Dermis blood vessel endothelial cell (primary cell): ENCODE data around the gene C4BPB. TPM values are rescaled to one million over a fixed set of nuclear protein-coding genes. Genes with fewer than 3 reads are reported as not detected.

ENCODE experiments used
- DNase-seq: peaks from one replicate; pipeline ENCODE4 v3.0.0; 2010
- total RNA-seq: library from RNA; depleted of rRNA; stranded (reverse); fragments of >200 nt; gene quantifications from 2 replicates; pipeline ENCODE4 v1.2.3, GENCODE V29; 2014

Gene C4BPB
- total RNA-seq, 1 donor from 2014 or later, result 0.34 TPM

DNA sequence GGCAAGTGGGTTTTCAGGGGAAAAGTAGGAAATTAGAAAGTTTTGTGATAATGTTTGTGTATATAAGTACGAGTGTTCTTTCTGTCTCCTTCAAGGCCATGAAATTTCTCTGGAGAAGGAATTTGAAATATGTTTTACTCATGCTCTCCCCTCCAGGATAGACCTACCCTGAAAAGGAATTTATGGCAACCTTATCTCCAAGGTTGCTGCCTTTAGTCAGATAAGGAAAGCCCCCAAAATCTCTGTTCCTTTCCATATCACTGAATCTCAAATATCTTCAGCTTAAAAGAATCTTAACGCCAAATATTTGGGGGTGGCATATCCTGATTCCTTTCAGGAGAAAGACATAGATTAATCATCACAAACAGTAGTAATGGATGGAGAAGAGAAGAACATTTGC is 499 bp upstream of the C4BPB start:
- DNase-seq, result no peak

DNA sequence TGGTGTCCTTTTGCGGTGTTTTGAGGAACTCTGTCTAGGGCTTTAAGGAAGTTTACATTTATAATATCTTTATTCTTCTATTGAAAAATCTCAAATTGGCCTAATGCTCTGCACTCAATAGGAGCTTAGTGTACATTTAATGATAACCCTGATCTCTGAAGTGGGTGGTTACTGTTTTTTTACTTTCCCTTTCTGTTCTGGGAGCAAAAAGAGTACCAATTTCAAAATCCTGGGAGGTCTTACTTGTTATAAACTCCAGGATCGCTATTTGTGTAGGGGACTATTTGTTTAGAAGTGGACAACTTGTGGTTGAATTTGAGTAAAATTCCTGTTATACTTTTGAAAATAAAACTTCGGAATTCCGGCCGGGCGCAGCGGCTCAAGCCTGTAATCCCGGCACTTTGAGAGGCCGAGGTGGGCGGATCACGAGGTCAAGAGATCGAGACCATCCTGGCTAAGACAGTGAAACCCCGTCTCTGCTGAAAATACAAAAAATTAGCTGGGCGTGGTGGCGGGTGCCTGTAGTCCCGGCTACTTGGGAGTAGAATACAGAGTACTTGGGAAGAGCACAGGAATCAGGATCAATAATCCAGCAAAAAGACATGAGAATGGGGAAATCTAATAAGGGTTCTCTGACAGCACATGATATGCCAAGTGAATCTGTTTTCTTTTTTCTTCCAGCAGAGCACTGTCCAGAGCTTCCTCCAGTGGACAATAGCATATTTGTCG is 1.1 kb downstream of the C4BPB start:
- no peak for DNase-seq

DNA sequence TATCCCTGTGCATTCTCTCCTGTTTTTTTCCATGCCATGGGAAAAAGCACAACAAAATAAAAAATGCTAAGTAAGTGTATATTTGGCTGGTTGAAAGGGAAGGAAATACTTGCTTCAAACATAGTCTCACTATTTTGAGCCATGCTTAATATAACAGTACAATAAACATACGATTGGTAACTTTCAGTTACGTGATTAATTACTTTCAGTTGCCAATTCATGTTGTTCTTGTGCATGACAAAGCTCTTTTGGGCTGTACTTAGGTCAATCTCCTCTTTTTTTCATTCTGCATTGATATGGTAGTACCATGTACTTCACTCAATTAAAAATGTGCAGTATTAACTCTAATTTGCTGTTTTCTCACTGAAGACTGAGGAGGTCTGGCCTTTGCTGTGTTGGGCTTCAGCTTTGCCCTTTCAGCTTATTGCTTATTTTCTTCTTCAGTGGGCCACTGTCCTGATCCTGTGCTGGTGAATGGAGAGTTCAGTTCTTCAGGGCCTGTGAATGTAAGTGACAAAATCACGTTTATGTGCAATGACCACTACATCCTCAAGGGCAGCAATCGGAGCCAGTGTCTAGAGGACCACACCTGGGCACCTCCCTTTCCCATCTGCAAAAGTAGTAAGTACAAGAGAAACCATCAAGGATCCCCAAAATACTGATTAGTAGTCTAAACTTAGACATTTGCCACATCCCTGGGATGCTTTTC is 2.7 kb downstream of the C4BPB start:
- DNase-seq, result no peak

DNA sequence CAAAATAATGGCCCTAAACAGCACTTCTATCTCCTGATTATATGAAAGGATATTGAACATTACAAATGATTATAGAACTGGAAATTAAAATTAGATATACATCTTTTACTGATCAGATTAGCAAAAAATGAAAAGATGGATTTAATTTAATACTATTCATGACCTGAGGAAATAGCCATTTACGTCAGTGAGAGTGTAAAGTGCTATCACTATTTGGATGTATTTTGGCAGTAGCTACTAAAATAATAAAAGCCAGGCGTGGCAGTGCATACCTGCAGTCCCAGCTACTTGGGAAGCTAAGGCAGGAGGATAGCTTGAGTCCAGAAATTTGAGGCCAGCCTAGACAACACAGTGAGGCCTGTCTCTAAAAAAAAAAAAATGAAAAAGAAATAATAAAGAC is 5.3 kb downstream of the C4BPB start:
- DNase-seq, result no peak

DNA sequence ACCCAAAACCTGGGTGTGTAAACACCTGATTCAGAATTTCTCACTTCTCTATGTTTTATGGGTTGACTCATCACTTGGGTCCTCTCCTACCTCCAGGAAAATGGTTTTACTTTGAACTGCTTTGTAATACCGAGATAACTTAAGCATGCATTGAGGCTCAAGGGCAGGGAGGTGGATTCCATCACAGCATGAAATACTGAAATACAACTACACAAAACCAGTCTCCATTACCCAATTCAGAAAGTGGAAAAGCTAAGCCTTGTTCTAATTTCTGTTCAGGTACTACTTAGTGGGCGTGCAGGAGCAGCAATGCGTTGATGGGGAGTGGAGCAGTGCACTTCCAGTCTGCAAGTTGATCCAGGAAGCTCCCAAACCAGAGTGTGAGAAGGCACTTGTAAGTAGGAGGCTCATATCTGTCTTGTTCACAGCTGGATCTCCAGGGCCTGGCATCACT is 9.2 kb downstream of the C4BPB start:
- no peak for DNase-seq

DNA sequence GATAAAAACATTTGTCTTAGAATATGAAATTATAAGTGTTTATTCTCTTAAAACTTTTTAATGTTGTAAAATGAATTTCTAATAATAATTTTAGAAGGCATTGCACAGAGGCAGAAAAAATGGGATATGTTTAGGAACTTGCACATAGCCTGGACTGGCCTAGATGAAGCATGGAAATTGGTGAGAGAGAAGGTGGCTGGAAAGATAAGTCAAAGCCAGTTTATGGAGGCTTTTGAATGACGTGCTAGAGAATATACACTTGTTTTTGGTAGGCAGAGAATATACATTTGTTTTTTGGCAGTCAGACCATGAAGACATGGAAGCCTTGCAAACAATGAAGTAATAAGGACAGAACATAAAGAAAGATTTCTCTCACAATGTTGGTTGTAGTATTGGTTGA is 13.1 kb downstream of the C4BPB start:
- DNase-seq, result no peak

DNA sequence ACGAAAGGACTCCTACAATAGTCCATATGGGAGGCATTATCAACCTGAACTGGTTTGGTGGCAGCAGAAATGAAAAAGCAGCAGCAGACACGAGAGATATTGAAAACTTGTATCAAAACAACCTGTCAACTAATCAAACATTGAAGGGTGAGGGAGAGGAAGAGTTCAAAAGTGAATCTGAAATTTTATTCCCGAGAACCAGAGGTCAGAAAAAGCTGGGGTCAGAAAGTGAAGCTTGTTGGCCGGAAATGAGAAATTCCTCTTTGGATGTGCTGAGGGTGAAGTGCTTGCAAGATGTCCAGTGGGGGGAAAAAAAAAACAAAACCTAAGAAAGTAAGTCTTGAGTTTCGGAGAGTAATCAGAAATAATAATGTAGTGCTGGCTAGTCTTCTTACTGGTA is 13.5 kb downstream of the C4BPB start:
- DNase-seq, result no peak

DNA sequence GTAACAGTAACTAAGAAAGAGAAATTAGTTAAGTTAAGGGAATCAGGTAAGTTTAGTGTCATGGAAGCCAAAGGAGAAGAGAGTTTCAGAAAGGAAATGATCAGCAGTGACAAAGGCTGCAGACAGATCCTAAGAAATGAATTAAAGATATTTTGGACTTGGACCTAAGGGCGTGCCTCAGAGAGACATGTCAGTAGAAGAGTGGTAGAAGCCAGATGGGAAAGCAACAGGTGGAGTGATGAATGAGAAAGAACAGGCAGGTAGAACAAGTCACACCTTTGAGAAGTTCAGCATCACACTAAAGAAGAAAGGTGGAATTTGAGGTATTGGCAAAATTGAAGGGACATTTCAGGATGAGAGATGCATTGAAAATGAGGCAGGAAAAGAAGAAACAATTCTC is 14.0 kb downstream of the C4BPB start:
- no peak for DNase-seq

DNA sequence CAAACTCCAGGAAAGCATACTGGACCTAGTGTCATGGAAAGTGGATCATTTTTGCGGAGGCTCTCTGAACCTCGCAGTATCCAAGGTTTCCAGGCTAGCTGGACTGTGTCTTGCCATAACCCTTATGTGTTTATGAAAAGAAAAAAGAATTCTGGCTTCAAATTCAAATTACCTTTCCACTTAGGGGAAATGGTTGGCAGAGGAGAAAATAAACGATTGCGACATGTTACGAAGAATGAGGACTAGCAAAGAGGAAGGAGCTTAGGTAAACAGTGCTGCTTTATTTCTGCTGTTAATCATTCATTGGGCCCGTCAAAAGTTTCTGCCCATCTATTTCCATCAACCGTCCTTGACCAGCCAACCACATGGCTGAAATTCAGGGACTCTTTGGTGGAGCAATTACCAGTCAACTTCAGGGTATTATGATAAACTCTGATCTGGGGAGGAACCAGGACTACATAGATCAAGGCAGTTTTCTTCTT is 15.3 kb downstream of the C4BPB start, which contains the start of gene C4BPA:
Gene C4BPA (plus strand): TSS at position 342 of the 482 bp plus-strand sequence. CDS start 8,793 bp downstream, outside the sequence.
- DNase-seq, result no peak

DNA sequence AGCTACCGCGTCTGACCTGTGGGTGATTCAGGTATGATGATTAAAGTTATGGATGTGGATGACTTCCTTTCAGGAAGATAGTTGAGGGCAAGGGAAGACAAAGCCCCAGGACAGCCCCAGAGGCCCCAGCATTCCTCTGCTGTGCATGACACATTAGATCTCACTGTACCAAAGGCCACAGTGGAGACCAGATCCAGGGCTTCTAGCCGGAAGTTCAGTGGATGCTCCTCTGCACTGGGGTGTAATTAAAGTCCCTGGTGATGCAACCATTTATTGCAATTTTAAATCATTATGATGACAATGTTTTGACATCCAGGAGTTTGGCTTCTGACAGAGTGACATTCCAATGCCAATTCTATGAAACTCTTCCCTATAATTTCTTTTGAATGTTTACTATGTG is 20.3 kb downstream of the C4BPB start:
- DNase-seq, result no peak

DNA sequence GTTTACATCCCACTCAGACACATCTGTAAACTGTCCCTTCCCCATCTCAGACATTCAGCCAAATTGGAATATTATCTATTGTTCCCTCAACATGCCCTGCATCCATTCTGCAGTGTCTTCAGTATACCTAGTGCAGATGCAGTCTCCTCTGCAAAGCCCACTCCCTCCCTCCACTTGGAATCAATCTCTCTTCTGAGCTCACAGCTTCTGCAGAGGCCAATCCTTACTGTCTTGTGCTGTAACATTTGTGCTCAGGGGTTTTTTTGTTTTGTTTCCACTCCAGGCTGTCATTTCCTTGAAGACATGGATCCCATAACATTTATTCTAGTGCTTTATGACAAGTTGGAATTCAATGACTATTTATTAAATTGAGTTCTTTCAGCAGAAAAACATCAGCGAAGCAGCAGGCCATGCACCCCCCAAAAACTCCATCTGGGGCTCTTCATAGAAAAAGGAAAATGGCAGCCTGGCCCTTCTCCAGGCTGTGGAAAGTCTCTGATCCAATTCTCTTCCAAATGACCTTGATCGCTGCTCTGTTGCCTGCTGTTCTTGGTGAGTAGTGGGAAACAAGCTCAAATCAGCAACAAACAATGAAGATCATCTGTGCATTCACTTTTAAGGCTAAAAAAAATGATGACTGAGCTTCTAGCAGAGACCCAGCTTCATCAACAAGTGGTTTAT is 24.1 kb downstream of the C4BPB start:
- no peak for DNase-seq

DNA sequence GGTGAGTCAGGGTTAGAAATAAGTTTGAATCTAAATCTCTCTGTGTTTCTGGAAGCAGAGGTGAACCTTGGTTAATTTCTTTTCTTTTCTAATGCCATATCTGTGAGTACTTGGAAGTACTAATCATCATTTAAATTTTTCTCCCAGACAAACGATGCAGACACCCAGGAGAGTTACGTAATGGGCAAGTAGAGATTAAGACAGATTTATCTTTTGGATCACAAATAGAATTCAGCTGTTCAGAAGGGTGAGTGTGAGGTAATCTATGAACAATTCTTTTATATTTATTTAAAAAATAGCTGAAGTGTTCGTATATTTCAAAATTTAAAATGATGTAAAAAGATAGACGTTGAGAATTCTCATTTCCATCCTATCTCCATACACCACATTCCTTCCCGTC is 26.6 kb downstream of the C4BPB start:
- DNase-seq, result no peak

DNA sequence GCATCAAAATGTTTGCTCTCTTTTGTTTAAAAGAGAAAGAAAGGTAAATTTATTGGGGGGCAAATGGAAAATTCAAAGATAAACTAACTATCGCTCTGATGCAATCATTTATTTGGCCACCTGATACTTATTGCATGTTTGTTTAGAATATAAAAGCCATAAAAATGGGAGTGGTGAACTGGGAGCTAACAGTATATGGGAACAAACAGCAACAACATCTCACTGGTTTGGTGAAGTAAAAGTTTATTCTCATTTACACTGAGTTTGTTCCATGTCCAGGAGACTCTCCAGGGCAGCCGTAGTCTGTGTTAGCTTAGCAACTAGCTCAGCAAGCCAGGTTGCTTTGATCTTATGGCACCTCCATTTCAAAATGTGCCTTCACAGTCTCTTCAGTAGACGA is 35.7 kb downstream of the C4BPB start:
- no peak for DNase-seq

DNA sequence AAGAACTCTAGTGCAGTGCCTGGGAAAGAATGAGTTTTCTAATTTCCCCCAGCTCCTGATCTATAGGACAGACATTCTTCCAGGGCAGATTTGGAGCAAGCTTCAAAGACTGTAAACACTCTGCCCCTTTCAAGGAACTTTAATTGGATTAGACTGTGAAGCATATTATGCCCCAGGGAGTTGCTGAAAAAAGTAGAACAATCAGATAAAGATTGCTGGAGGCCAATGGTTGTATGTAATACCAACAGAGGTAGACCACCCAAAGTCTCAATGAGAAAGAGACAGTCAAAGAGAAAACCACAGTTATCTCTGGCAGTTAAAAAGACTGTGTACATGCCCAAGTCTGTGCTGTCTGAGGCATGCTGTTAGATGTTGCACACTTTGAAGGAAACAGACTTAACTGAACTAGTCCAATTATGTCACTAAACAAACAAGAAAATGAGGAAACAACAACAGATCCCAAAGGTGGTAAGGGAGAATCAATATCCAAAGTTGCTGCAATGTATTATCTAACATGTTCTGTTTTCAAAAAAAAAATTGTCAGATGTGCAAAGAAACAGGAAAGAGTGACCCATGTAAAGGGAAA is 39.8 kb downstream of the C4BPB start:
- DNase-seq, result peak; percentile 5

DNA sequence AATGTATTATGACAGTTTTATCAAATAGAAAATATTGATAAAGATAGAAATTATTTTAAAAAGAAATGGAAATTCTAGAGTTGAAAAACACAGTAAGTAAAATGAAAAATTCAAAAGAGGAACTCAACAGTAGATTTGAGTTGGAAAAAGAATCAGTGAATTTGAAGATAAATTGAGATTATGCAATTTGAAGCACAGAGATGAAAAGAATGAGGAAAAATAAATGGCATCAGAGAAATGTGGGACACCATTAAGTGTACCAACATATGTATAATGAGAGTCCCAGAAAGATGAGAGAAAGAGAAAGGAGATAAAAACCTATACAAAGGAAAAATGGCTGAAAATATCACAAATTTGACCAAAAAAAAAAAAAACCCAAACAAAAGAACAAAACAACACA is 40.4 kb downstream of the C4BPB start:
- DNase-seq, result no peak

DNA sequence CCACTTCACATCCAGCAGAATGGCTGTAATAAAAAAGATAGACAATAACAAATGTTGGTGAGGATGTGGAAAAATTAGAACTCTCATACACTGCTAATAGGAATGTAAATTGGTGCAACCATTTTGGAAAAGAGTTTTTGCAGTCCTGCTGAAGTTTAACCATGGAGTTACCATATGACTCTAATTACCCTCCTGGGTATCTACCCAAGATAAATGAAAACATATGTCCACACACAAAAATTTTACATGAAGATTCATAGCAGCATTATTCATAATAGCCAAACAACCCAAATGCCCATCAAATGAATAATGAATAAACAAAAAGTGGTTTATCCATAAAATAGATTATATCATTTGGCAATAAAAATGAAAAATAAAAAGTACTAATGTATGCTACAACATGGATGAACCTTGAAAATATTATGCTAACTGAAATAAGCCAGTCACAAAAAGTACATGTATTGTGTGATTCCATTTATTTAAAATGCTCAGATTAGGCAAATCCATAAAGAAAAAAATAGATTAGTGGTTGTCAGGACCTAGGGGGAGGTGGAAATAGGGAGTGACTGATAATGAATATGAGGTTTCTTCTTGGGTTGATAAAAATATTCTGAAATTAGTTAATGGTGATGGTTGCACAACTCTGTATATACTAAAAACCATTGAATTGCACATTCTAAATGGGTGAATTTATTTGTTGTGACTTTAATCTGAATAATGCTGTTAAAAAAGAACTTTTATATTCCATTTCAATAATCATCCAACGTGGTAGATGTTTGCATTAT is 41.8 kb downstream of the C4BPB start:
- DNase-seq, result no peak

DNA sequence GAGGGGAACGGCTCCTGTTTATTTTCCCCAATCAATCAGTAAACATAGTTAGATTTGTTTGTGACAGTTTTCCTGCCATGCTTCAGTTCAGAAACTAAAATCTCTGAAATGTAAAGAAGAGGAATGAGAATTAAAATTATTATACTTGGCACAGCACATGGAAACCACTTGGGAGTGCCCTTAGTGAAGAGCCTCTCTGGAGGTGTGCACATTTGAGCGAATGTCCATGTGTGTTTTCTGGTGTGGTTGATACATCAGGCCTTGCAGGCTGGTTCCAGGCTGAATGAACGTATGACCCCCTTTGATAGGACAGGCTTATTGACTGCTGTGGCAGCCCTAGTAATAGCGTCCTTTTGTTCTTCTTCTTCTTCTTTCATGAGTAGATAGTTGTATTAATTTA is 42.5 kb downstream of the C4BPB start:
- no peak for DNase-seq

DNA sequence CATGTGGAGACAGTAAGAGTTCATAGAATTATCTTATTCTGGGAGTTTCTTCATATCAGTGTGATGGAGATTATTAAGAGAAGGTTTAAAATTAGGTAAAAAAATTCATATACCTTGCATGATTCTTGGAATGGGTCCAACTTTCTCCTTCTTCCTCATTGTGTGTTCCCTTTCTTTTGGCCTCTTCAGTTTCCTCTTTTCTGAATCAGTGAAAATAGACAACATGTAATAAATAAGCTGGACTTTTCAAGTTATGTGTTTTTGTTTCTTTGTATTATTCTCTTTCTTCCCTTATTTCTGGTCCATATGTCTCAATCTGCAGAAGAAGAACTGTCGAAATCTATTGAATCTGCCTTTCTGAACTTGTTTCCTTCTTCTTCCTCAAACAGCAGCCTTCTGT is 45.9 kb downstream of the C4BPB start:
- DNase-seq, result no peak

DNA sequence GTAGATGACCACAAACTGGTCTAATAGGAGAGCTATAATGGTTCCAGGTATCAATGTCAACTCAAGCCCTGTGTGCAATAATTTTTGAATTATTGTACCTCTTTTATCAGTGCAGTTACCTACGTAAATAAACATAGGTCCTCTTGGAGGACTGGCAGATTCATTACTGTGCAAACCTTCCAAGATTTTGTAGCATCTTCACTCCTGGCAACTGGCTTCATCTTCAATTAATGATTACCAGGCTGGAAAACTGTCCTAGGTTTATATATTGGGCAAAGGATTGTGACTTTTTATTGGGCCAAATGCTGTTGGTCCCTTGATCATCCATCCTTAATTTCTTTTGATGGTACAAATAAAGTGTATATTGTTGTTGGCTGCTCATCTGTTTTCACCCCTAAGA is 51.0 kb downstream of the C4BPB start:
- DNase-seq, result no peak

DNA sequence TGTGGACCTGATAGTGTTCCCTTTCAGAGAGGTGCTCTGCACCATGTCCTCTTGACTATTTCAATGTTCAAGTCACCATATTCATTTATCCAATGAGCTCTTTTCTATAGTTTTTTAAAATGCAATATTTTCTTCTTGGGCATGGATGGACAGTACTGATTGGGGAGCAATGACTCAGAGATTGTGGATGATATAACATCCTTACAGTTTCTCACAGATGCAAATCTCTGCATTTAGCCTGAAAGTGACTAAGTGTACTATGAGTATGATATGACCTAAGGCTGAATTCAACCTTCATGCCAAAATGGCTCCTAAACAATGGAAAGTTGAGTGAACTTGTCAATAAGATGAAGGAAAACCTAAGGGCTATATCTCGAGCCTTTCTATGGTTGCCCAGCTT is 51.9 kb downstream of the C4BPB start:
- no peak for DNase-seq

DNA sequence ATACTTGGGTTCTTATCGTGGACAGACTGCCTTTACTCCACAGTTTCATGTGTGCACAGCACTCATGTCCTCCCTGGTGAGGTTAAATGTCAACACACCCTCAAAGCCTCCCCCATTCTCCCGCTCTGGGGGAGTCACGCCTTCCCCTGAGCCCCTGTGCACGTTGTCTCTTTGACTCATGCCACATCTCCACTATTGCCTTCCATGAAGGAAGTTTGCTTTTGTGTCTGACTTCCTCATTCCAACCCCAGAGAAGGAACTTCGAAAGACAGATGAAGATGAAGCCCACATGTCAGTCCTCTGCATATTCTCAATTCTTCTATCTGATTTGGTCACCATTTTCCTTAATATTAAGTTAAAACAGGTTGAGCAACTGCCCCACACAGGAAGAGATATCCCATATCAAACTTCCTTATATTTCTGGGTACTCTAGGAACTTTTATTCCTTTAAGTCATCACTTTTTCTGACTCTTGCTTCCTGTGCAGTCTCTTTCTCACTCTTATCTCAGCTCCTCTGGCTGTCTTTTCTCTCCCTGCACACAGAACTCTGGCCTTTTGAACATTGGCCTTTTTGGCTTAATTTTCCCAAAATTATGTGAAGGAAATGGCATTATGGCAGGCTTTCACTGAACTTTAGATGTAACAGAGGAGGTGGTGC is 56.9 kb downstream of the C4BPB start:
- no peak for DNase-seq
